ENCODE measurements around the gene TUT1. TPM values are rescaled to one million over a fixed set of nuclear protein-coding genes. Genes with fewer than 3 reads are reported as not detected.
"Not testable (repeated sequence)": the region's sequence is repeated elsewhere in the genome, so short reads cannot be mapped to it uniquely, and the experiment has no call there.

TUT1 gene
- total RNA-seq, 1 donor from 2014 or later, result 12.0 TPM

DNA sequence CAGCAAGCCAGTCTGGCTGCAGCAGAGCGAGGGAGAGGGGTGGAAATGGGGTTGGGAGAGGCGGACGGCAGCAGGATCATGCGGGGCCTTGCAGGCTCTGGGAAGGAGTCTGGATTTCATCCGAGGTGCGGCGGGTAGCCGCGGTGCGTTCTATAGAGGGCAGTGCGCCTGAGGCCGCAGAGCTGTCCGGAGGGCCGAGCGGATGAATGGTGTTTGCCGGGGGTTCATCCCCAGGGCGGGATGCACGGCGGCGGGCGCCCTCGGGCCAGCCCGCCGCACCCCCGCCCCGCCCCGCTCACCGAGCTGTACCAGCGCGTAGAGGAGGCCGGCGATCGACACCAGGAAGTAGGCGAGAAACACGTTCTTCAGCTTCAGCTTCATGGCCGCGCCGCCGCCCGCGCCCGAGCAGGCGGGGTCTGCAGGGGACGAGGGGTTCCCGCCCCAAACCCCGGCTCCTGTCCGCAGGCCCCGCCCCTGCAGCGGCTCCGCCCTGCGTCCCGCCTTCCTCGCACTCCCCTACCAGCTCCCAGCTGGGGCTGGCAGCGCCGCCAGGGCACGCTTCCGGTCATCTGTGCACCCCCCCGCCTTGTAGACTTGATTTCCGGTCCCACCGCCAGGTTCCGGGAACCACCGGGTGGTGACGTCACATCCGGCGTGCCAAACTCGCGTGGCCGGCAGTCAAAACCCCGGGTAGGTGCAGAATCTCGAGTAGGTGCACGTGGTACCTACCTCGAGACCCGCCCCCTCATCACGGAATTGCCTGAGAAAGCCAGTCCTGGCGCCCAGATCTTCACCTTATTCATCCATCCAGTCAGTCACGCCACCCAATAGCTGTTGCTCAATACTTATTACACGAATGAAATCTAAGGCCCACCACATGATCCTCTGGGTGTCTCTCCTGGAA lies 30.5 kb upstream of the TUT1 start, which contains the start of gene B3GAT3:
Gene B3GAT3, minus strand, starts transcription at position 420 of the 904 bp plus-strand sequence. Its CDS starts 39 bp downstream, at position 381.
- H3K4me1 ChIP-seq, result peaks cover 18% of the 10 kb centered on the region
- no peaks in the 10 kb centered on the region for H3K27me3 ChIP-seq
- TF ChIP-seq POLR2A (IDR thresholded peaks at IDR 0.05), result peak in 1 of 2 donors; percentile 76
- TF ChIP-seq, protein P1, sequence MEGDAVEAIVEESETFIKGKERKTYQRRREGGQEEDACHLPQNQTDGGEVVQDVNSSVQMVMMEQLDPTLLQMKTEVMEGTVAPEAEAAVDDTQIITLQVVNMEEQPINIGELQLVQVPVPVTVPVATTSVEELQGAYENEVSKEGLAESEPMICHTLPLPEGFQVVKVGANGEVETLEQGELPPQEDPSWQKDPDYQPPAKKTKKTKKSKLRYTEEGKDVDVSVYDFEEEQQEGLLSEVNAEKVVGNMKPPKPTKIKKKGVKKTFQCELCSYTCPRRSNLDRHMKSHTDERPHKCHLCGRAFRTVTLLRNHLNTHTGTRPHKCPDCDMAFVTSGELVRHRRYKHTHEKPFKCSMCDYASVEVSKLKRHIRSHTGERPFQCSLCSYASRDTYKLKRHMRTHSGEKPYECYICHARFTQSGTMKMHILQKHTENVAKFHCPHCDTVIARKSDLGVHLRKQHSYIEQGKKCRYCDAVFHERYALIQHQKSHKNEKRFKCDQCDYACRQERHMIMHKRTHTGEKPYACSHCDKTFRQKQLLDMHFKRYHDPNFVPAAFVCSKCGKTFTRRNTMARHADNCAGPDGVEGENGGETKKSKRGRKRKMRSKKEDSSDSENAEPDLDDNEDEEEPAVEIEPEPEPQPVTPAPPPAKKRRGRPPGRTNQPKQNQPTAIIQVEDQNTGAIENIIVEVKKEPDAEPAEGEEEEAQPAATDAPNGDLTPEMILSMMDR (IDR thresholded peaks at IDR 0.05), result peak in 1 of 3 experiments; percentile 2
- TF ChIP-seq POLR2AphosphoS5 (IDR thresholded peaks at IDR 0.05; ENCODE audit: insufficient read depth in 1 of 2, low read depth in 1 of 2), result peak; percentile 96 to 98
- H3K9me3 ChIP-seq, result no peaks in the 10 kb centered on the region
- intact Hi-C loops (cut with DNase I), result no loop called here
- peak within 1 kb of the TSS; percentile 72 to 74 for H3K4me3 ChIP-seq
- peaks cover 0 to 24% of the 10 kb centered on the region in 2 donors for H3K36me3 ChIP-seq
- H3K27ac ChIP-seq, result peak within 1 kb of the TSS; percentile 82
- peak in 1 of 2 donors; percentile 99 for DNase-seq (ENCODE audit: extremely low spot score in 2 of 2)

- intact Hi-C loops (cut with DNase I), result no loop called here
- Histone ChIP-seq H3K27ac (peak overlapping the region; percentile 82), H3K9me3 (no peaks in the 10 kb centered on the region), H3K4me3 (peak overlapping the region; percentile 72 to 74), H3K4me1 (peaks cover 18% of the 10 kb centered on the region), H3K36me3 (peaks cover 0 to 22% of the 10 kb centered on the region in 2 donors), H3K27me3 (no peaks in the 10 kb centered on the region)
- no peak for DNase-seq (ENCODE audit: extremely low spot score in 2 of 2)
- TF ChIP-seq, protein P1 (IDR thresholded peaks at IDR 0.05), result no peak
- TF ChIP-seq POLR2A (IDR thresholded peaks at IDR 0.05), result no peak
- TF ChIP-seq POLR2AphosphoS5 (IDR thresholded peaks at IDR 0.05; ENCODE audit: insufficient read depth in 1 of 2, low read depth in 1 of 2), result no peak
Measured at GRCh38 chr11:62621027-62621566, 29.8 kb upstream of the TUT1 start.

DNA sequence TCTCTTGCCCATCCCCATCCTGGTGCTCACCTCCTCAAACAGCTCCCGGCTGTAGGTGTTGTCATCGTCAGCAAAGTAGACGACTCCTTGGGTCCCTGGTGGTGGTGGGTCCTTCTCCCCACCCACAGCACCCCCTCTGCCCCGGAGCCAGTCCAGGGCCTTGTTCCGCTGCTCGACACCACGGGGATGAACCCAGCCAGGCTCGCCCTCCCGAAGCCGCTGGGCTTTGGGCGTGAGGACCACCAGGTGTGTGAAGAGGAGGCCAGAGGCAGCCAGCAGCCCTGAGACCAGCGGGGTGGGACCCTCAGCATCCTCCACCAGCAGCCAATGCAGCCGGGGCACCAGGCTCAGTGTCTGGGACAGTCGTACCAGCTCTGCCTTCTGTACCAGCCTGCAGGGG lies 25.6 kb upstream of the TUT1 start:
- H3K9me3 ChIP-seq; DNase-seq (ENCODE audit: extremely low spot score in 2 of 2): not testable (repeated sequence)
- peaks cover 37% of the 10 kb centered on the region for H3K4me1 ChIP-seq

DNA sequence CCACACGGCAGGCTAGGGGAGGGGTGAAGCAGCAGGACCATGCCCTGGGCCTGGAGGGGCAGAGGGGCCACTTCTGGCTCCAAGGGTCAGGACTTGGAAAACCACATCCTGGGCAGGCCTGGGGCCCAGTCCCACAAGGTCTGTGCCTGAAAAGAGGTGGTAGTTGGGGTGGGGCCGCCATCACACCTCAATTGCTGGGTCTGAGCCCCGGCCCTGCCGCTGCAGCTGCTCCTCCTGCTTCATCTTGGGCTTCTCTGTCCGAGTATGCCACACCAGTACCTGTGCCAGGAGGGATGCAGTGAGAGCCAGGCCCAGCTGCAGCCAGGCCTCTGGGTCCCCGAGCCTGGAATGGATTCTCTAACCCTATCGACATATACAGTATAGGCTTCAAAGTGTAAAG lies 24.2 kb upstream of the TUT1 start:
- DNase-seq (ENCODE audit: extremely low spot score in 2 of 2), result no peak
- Histone ChIP-seq H3K36me3 (peaks cover 0 to 20% of the 10 kb centered on the region in 2 donors), H3K9me3 (no peaks in the 10 kb centered on the region), H3K4me3 (no peak overlapping the region), H3K4me1 (peaks cover 40% of the 10 kb centered on the region), H3K27me3 (no peaks in the 10 kb centered on the region), H3K27ac (no peak overlapping the region)
- TF ChIP-seq POLR2A (IDR thresholded peaks at IDR 0.05) (no peak), POLR2AphosphoS5 (IDR thresholded peaks at IDR 0.05; ENCODE audit: insufficient read depth in 1 of 2, low read depth in 1 of 2) (no peak)
- intact Hi-C loops (cut with DNase I), result loop anchor here (10.0 kb wide), 1 partner anchor 1711 kb away; the partner anchor contains the start of gene PRPF19

More for the DNA sequence above, 25.6 kb upstream of the TUT1 start:
- intact Hi-C loops (cut with DNase I), result loop anchor here (10.0 kb wide), 1 partner anchor 1712 kb away; the partner anchor contains the start of gene PRPF19
- not testable (repeated sequence) for H3K4me3 ChIP-seq, H3K27ac ChIP-seq, H3K27me3 ChIP-seq
- peaks cover 0 to 20% of the 10 kb centered on the region in 2 donors for H3K36me3 ChIP-seq

- Histone ChIP-seq H3K27me3 (no peaks in the 10 kb centered on the region), H3K9me3 (no peaks in the 10 kb centered on the region), H3K27ac (peak overlapping the region; percentile 92), H3K4me1 (peaks cover 42% of the 10 kb centered on the region), H3K4me3 (no peak overlapping the region), H3K36me3 (peaks cover 0 to 31% of the 10 kb centered on the region in 2 donors)
- intact Hi-C loops (cut with DNase I), result loop anchor here (10.0 kb wide), 1 partner anchor 1709 kb away; the partner anchor contains the start of gene PRPF19
- no peak for DNase-seq (ENCODE audit: extremely low spot score in 2 of 2)
- no peak for TF ChIP-seq POLR2A (IDR thresholded peaks at IDR 0.05)
- TF ChIP-seq, protein P1 (IDR thresholded peaks at IDR 0.05), result no peak
- TF ChIP-seq POLR2AphosphoS5 (IDR thresholded peaks at IDR 0.05; ENCODE audit: insufficient read depth in 1 of 2, low read depth in 1 of 2), result no peak
Measured at GRCh38 chr11:62614275-62614674, 23.0 kb upstream of the TUT1 start.

All from vagina (tissue), 2 donors.